HepG2 (cell line): ENCODE results near the gene SLC13A5. TPM values are rescaled to one million over a fixed set of nuclear protein-coding genes. Genes with fewer than 3 reads are reported as not detected.
A peak's percentile ranks its signal among the peaks of the same experiment; 100 is the strongest.

Experiments
- BRCA1 ChIP-seq: sonication (generic); formaldehyde crosslinking; IDR thresholded peaks from 2 replicates; pipeline ENCODE4 v1.4.0; 2020; ENCODE audit warnings: missing genetic modification reagents
- CCDC6 ChIP-seq: sonication (generic); formaldehyde crosslinking; IDR thresholded peaks from 2 replicates; pipeline ENCODE4 v1.8.1; 2022; ENCODE audit warnings: mild to moderate bottlenecking, missing genetic modification reagents, moderate library complexity
- HMG20A ChIP-seq: IDR thresholded peaks from 2 replicates; pipeline ENCODE4 v1.6.1; 2016; ENCODE audit warnings: borderline replicate concordance
- HMGA1 ChIP-seq: sonication (generic); formaldehyde crosslinking; conservative IDR thresholded peaks from 2 replicates; pipeline ENCODE4 v1.4.0; 2020; ENCODE audit warnings: missing genetic modification reagents
- KDM4B ChIP-seq: sonication (generic); formaldehyde crosslinking; IDR thresholded peaks from 2 replicates; pipeline ENCODE4 v1.4.0; 2020; ENCODE audit warnings: missing genetic modification reagents
- MED1 ChIP-seq: sonication (generic); formaldehyde crosslinking; IDR thresholded peaks from 2 replicates; pipeline ENCODE4 v1.4.0; 2020; ENCODE audit warnings: missing genetic modification reagents
- MIXL1 ChIP-seq: IDR thresholded peaks from 2 replicates; pipeline ENCODE4 v1.6.1; 2016
- MXD4 ChIP-seq: IDR thresholded peaks from 2 replicates; pipeline ENCODE4 v1.6.1; 2016; ENCODE audit warnings: mild to moderate bottlenecking, missing biosample characterization, missing genetic modification reagents
- NCOA1 ChIP-seq: sonication (generic); formaldehyde crosslinking; IDR thresholded peaks from 2 replicates; pipeline ENCODE4 v1.9.0; 2021; ENCODE audit warnings: missing genetic modification reagents
- NONO ChIP-seq, 2 experiments: fragments of 450-650 bp in 1 of 2; sonication (generic) in 1 of 2; formaldehyde crosslinking in 1 of 2; IDR thresholded peaks in 1 of 2; conservative IDR thresholded peaks in 1 of 2; 2 replicates each; pipeline versions ENCODE4 v1.6.1 to v1.8.0; 2017 to 2022; ENCODE audit warnings: mild to moderate bottlenecking in 1 of 2, missing genetic modification reagents in 1 of 2, moderate library complexity in 1 of 2
- PAX8 ChIP-seq: sonication (generic); formaldehyde crosslinking; IDR thresholded peaks from 2 replicates; pipeline ENCODE4 v1.8.0; 2022; ENCODE audit warnings: mild to moderate bottlenecking, missing genetic modification reagents, borderline replicate concordance
- PHF8 ChIP-seq: sonication (generic); formaldehyde crosslinking; IDR thresholded peaks from 2 replicates; pipeline ENCODE4 v1.5.0; 2020; ENCODE audit warnings: missing genetic modification reagents
- RCOR2 ChIP-seq: IDR thresholded peaks from 2 replicates; pipeline ENCODE4 v1.6.1; 2016; ENCODE audit warnings: missing biosample characterization, missing genetic modification reagents
- RNF219 ChIP-seq: sonication (generic); formaldehyde crosslinking; IDR thresholded peaks from 2 replicates; pipeline ENCODE4 v1.5.0; 2020; ENCODE audit warnings: mild to moderate bottlenecking, missing genetic modification reagents
- RXRA ChIP-seq: sonication (generic); formaldehyde crosslinking; IDR thresholded peaks from 2 replicates; pipeline ENCODE4 v1.5.1; 2020; ENCODE audit warnings: missing genetic modification reagents
- SMYD3 ChIP-seq: sonication (generic); formaldehyde crosslinking; IDR thresholded peaks from 2 replicates; pipeline ENCODE4 v1.8.1; 2023; ENCODE audit warnings: mild to moderate bottlenecking, missing genetic modification reagents
- ZFP36 ChIP-seq: fragments of 150-350 bp; IDR thresholded peaks from 2 replicates; pipeline ENCODE4 v1.6.1; 2018; ENCODE audit warnings: borderline replicate concordance, low read length, low read depth; ENCODE audit not compliant: partially characterized antibody
- ZNF549 ChIP-seq: sonication (generic); formaldehyde crosslinking; IDR thresholded peaks from 2 replicates; pipeline ENCODE4 v1.5.0; 2020; ENCODE audit warnings: missing genetic modification reagents
- ZNF615 ChIP-seq: sonication (generic); formaldehyde crosslinking; IDR thresholded peaks from 2 replicates; pipeline ENCODE4 v1.5.0; 2020; ENCODE audit warnings: mild to moderate bottlenecking, missing genetic modification reagents, borderline replicate concordance
- ZNF746 ChIP-seq: sonication (generic); formaldehyde crosslinking; IDR thresholded peaks from 2 replicates; pipeline ENCODE4 v1.8.0; 2022; ENCODE audit warnings: mild to moderate bottlenecking, missing genetic modification reagents
- polyA plus RNA-seq, 8 experiments: library from polyadenylated mRNA; depleted of rRNA in 3 of 8; stranded (reverse) in 7 of 8; unstranded in 1 of 8; fragments of >200 nt; fragmentation: Illumina TruSeq in 4 of 8; extraction: Trizol in 4 of 8; gene quantifications; 2 replicates each; pipeline versions ENCODE4 v1.2.1 to v1.2.3, GENCODE V29; 2011 to 2016; ENCODE audit warnings: low read depth in 4 of 8, missing spikeins in 1 of 8, mixed read lengths in 1 of 8; ENCODE audit not compliant: insufficient read depth in 1 of 8
- total RNA-seq, 5 experiments: library from RNA; depleted of rRNA; stranded (reverse); fragments of >200 nt; fragmentation: Illumina TruSeq; extraction: Trizol; gene quantifications; 2 replicates each; pipeline ENCODE4 v1.2.3, GENCODE V29; 2016; ENCODE audit warnings: low read depth in 1 of 5
- TF ChIP-seq, protein P1 (sequence below): sonication (generic); formaldehyde crosslinking; IDR thresholded peaks from 2 replicates; pipeline ENCODE4 v1.8.0; 2022; ENCODE audit warnings: missing genetic modification reagents, mild to moderate bottlenecking, borderline replicate concordance
- TF ChIP-seq, protein P2 (sequence below): sonication (generic); formaldehyde crosslinking; IDR thresholded peaks from 2 replicates; pipeline ENCODE4 v1.8.1; 2023; ENCODE audit warnings: missing genetic modification reagents, mild to moderate bottlenecking, borderline replicate concordance
- TF ChIP-seq, protein P3 (sequence below): sonication (generic); formaldehyde crosslinking; IDR thresholded peaks from 2 replicates; pipeline ENCODE4 v1.8.1; 2023; ENCODE audit warnings: mild to moderate bottlenecking, missing genetic modification reagents
- TF ChIP-seq, protein P4 (sequence below): sonication (generic); formaldehyde crosslinking; IDR thresholded peaks from 2 replicates; pipeline ENCODE4 v1.5.0; 2020; ENCODE audit warnings: missing genetic modification reagents, mild to moderate bottlenecking, borderline replicate concordance

The SLC13A5 gene
- total and polyA plus RNA-seq, 2 of the 13 experiments (the other 11 are each of a cell fraction or from before 2014, with no cell fraction given): 42.8 to 310 TPM

DNA sequence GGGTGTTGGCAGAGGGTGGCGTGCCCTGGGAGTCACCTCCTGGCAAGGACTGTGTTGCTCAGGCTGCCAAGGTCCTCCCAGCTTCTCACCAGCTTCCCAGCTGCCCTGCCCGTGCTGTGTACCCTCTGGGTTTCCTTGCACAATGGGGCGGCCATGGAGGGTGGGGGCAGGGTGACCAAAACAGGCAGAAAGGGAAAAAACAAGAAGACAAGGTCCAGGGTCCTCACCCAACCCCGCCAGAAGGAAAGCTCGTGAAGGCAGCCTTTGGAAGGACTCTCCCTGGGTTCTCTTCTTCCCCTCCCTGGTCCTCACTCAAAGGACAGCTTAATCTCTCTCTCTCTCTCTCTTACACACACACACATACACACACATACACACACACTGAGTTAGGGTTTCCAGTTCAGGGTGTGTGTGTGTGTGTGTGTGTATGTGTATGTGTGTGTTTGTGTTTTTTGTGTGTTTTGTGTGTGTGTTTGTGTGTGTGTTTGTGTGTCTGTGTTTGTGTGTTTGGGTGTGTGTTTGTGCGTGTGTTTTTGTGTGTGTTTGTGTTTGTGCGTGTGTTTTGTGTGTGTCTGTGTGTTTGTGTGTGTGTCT is 2.0 kb downstream of the SLC13A5 start (continued):
- no peak for TF ChIP-seq CCDC6 (CRISPR knock-in tag)
- no peak; the same call in 1 of the 2 replicates for TF ChIP-seq NCOA1 (CRISPR knock-in tag)
- TF ChIP-seq, protein P1, sequence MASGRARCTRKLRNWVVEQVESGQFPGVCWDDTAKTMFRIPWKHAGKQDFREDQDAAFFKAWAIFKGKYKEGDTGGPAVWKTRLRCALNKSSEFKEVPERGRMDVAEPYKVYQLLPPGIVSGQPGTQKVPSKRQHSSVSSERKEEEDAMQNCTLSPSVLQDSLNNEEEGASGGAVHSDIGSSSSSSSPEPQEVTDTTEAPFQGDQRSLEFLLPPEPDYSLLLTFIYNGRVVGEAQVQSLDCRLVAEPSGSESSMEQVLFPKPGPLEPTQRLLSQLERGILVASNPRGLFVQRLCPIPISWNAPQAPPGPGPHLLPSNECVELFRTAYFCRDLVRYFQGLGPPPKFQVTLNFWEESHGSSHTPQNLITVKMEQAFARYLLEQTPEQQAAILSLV (CRISPR knock-in tag): no peak
- TF ChIP-seq, protein P2, sequence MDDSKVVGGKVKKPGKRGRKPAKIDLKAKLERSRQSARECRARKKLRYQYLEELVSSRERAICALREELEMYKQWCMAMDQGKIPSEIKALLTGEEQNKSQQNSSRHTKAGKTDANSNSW (CRISPR knock-in tag): no peak
- TF ChIP-seq BRCA1 (CRISPR knock-in tag): no peak; the same call in 1 of the 2 replicates
- TF ChIP-seq ZNF615 (CRISPR knock-in tag): no peak
- TF ChIP-seq, protein P3, sequence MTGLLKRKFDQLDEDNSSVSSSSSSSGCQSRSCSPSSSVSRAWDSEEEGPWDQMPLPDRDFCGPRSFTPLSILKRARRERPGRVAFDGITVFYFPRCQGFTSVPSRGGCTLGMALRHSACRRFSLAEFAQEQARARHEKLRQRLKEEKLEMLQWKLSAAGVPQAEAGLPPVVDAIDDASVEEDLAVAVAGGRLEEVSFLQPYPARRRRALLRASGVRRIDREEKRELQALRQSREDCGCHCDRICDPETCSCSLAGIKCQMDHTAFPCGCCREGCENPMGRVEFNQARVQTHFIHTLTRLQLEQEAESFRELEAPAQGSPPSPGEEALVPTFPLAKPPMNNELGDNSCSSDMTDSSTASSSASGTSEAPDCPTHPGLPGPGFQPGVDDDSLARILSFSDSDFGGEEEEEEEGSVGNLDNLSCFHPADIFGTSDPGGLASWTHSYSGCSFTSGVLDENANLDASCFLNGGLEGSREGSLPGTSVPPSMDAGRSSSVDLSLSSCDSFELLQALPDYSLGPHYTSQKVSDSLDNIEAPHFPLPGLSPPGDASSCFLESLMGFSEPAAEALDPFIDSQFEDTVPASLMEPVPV (CRISPR knock-in tag): no peak
- no peak for TF ChIP-seq ZNF549 (CRISPR knock-in tag)
- no peak for TF ChIP-seq ZFP36
- no peak for TF ChIP-seq MIXL1 (CRISPR knock-in tag)
- 0 out of 2 replicates have a peak, but pooled peaks have one; percentile 23 for TF ChIP-seq PHF8 (CRISPR knock-in tag)
- TF ChIP-seq SMYD3 (CRISPR knock-in tag): no peak
- 0 out of 2 replicates have a peak, but pooled peaks have one; percentile 34 for TF ChIP-seq HMG20A (CRISPR knock-in tag)
- TF ChIP-seq, protein P4, sequence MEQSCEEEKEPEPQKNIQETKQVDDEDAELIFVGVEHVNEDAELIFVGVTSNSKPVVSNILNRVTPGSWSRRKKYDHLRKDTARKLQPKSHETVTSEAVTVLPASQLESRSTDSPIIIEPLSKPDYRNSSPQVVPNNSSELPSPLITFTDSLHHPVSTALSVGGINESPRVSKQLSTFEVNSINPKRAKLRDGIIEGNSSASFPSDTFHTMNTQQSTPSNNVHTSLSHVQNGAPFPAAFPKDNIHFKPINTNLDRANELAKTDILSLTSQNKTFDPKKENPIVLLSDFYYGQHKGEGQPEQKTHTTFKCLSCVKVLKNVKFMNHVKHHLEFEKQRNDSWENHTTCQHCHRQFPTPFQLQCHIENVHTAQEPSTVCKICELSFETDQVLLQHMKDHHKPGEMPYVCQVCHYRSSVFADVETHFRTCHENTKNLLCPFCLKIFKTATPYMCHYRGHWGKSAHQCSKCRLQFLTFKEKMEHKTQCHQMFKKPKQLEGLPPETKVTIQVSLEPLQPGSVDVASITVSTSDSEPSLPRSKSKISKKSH (CRISPR knock-in tag): no peak
- no peak for TF ChIP-seq HMGA1 (CRISPR knock-in tag)
- TF ChIP-seq MED1: peak; percentile 78
- no peak for TF ChIP-seq KDM4B
- TF ChIP-seq MXD4 (CRISPR knock-in tag): no peak
- TF ChIP-seq NONO (IDR thresholded peaks at IDR 0.05): peak; percentile 43; the same call in 1 of the 2 replicates
- peak; percentile 77 for TF ChIP-seq NONO (CRISPR knock-in tag; conservative IDR thresholded peaks at IDR 0.05)
- TF ChIP-seq PAX8: 0 out of 2 replicates have a peak, but pooled peaks have one; percentile 79
- no peak for TF ChIP-seq ZNF746
- no peak for TF ChIP-seq RCOR2 (CRISPR knock-in tag)
- no peak for TF ChIP-seq RNF219 (CRISPR knock-in tag)
- TF ChIP-seq RXRA (CRISPR knock-in tag): no peak
